Measurements from ENCODE around the gene WDPCP. TPM values are rescaled to one million over a fixed set of nuclear protein-coding genes. Genes with fewer than 3 reads are reported as not detected.

Gene WDPCP
- total RNA-seq, 1 experiment from 2014 or later, result 7.4 TPM

- no peak for DNase-seq (ENCODE audit: low read depth, low spot score)
- intact Hi-C loops (cut with micrococcal nuclease; ENCODE audit: unreplicated experiment), result no loop called here
- Histone ChIP-seq H3K4me3 (ENCODE audit: low read depth in 2 of 2, low read length in 2 of 2) (no peak overlapping the region), H3K36me3 (ENCODE audit: control insufficient read depth, insufficient read depth, low read length) (no peaks in the 10 kb centered on the region), H3K27me3 (ENCODE audit: control insufficient read depth, insufficient read depth, low read length) (peaks cover 4% of the 10 kb centered on the region; the same call in 1 of the 2 replicates), H3K4me1 (ENCODE audit: control insufficient read depth, insufficient read depth, low read length) (no peaks in the 10 kb centered on the region), H3K27ac (ENCODE audit: low read length) (no peak overlapping the region), H3K9me3 (ENCODE audit: control insufficient read depth, insufficient read depth, low read depth, low read length) (no peaks in the 10 kb centered on the region)
- TF ChIP-seq POLR2AphosphoS5 (IDR thresholded peaks at IDR 0.05; ENCODE audit: low read depth, low read length) (no peak), CTCF (IDR thresholded peaks at IDR 0.05) (0 out of 2 replicates have a peak, but pooled peaks have one; percentile 9)
- ATAC-seq, result no peak
- in situ Hi-C loops (cut with HindIII; ENCODE audit: low pct_unique_long_range_greater_than_20kb, low sequenced_read_pairs), result no loop called here
- CTCF ChIA-PET, result no interaction called here
- no TSS peak for BruUV-seq (replicated peaks)
- POLR2A ChIA-PET, result no interaction called here
These were observed 516.6 kb downstream of the WDPCP start for GRCh38 chr2:63071664-63072063.

Other genes starting within 250 kb of the WDPCP start
- 200 TPM for gene MDH1, start 486 bp upstream of the WDPCP start, total RNA-seq (2021; ENCODE audit: unreplicated experiment)